HT1080 (cell line): ENCODE data around the gene BIRC6. TPM values are rescaled to one million over a fixed set of nuclear protein-coding genes. Genes with fewer than 3 reads are reported as not detected.
A peak's percentile ranks its signal among the peaks of the same experiment; 100 is the strongest.
"Not testable (repeated sequence)": the region's sequence is repeated elsewhere in the genome, so short reads cannot be mapped to it uniquely, and the experiment has no call there.

Experiments used
- DNase-seq: peaks from one replicate; pipeline ENCODE4 v3.0.0-alpha.2; 2015; ENCODE audit warnings: low read depth
- polyA plus RNA-seq, 2 experiments: library from polyadenylated mRNA; depleted of rRNA; stranded (reverse); fragments of >200 nt; gene quantifications; 2 replicates each; pipeline ENCODE4 v1.2.3, GENCODE V29; 2015
- total RNA-seq: library from RNA; depleted of rRNA; stranded (reverse); fragments of >200 nt; shearing (Covaris generic); gene quantifications from 2 replicates; pipeline ENCODE4 v1.2.3, GENCODE V29; 2014; rRNA removed

Gene BIRC6, protein sequence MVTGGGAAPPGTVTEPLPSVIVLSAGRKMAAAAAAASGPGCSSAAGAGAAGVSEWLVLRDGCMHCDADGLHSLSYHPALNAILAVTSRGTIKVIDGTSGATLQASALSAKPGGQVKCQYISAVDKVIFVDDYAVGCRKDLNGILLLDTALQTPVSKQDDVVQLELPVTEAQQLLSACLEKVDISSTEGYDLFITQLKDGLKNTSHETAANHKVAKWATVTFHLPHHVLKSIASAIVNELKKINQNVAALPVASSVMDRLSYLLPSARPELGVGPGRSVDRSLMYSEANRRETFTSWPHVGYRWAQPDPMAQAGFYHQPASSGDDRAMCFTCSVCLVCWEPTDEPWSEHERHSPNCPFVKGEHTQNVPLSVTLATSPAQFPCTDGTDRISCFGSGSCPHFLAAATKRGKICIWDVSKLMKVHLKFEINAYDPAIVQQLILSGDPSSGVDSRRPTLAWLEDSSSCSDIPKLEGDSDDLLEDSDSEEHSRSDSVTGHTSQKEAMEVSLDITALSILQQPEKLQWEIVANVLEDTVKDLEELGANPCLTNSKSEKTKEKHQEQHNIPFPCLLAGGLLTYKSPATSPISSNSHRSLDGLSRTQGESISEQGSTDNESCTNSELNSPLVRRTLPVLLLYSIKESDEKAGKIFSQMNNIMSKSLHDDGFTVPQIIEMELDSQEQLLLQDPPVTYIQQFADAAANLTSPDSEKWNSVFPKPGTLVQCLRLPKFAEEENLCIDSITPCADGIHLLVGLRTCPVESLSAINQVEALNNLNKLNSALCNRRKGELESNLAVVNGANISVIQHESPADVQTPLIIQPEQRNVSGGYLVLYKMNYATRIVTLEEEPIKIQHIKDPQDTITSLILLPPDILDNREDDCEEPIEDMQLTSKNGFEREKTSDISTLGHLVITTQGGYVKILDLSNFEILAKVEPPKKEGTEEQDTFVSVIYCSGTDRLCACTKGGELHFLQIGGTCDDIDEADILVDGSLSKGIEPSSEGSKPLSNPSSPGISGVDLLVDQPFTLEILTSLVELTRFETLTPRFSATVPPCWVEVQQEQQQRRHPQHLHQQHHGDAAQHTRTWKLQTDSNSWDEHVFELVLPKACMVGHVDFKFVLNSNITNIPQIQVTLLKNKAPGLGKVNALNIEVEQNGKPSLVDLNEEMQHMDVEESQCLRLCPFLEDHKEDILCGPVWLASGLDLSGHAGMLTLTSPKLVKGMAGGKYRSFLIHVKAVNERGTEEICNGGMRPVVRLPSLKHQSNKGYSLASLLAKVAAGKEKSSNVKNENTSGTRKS (N-terminal part only)
- 54.2 and 55.4 TPM in 2 replicates for total RNA-seq
- 20.2 and 23.2 TPM in 2 replicates for polyA plus RNA-seq (2015; cell fraction: cytosol; rRNA removed)
- polyA plus RNA-seq (2015; cell fraction: nucleus; rRNA removed) = 104 TPM in 2 replicates

DNA sequence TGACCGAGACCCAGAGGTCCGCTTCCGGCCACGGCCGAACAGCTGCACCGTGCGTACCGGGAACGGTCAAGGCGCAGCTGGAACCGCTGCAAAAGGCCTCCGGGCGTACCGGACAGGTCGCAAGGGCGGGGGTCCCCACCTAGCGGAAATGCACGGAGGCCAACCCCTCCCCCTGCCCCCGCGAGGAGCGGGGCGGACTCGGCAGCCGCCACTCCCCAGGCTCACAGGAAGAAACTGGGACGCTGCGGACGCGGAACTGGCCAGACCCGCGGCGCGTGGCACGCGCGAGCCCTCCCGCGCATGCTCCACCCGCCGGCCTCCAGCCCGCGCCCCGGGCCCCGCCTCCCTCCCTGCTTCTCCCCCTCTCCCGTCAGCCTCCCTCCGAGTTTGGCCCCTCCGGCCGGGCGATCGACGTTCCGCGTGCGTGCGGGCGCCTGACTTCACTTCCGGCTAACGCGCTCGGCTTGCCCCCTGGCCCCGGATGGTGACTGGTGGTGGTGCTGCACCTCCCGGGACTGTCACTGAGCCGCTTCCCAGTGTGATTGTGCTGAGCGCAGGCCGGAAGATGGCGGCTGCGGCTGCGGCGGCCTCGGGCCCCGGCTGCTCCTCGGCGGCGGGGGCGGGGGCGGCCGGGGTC lies at the start of gene BIRC6:
Gene BIRC6, plus strand, starts transcription at position 343 of the 637 bp plus-strand sequence. Its CDS starts 139 bp downstream, at position 482.
- peak; percentile 96 for DNase-seq

DNA sequence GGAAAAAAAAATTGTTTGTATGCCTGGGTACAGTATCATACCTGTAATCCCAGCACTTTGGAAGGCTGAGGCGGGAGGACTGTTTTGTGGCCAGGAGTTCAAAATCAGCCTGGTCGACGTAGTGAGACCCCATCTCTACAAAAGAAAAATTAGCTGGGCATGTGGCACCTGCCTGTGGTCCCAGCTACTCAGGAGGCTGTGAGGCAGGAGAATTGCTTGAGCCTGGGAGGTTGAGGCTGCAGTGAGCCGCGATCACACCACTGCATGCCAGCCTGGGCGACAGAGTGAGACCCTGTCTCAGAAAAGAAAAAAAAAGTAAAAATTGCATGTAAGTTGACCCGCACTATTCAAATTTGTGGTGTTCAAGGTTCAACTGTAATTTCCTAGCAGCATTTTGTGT lies 46.2 kb upstream of the BIRC6 start:
- DNase-seq = no peak

DNA sequence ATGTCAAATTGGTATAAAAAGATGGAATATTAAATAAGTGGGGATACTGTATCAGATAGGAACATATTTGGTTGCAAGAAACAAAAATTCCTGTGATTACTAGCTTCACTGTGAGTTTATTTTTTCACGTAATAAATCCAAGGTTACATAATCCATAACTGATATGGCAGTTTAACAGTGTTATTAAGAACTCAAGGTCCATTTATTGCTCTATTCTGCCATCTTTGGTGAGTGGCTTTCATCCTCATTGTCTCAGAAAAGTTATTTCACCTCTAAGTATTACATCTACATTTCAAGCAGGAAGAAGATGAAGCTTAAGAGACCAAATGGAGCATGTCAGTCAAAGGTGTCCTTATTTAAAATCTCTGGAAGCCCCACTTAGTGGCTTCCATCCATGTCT lies 41.9 kb upstream of the BIRC6 start:
- no peak for DNase-seq

DNA sequence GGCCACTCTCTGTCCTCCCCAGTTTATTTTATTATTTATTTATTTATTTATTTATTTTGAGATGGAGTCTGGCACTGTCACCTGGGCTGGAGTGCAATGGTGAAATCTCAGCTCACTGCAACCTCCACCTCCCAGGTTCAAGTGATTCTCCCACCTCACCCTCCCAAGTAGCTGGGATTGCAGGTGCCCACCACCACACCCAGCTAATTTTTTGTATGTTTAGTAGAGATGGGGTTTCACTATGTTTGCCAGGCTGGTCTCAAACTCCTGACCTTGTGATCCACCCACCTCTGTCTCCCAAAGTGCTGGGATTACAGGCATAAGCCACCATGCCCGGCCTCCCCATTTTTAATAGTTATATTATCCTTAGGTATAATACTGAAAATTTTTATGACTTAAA lies 28.1 kb upstream of the BIRC6 start:
- not testable (repeated sequence) for DNase-seq

DNA sequence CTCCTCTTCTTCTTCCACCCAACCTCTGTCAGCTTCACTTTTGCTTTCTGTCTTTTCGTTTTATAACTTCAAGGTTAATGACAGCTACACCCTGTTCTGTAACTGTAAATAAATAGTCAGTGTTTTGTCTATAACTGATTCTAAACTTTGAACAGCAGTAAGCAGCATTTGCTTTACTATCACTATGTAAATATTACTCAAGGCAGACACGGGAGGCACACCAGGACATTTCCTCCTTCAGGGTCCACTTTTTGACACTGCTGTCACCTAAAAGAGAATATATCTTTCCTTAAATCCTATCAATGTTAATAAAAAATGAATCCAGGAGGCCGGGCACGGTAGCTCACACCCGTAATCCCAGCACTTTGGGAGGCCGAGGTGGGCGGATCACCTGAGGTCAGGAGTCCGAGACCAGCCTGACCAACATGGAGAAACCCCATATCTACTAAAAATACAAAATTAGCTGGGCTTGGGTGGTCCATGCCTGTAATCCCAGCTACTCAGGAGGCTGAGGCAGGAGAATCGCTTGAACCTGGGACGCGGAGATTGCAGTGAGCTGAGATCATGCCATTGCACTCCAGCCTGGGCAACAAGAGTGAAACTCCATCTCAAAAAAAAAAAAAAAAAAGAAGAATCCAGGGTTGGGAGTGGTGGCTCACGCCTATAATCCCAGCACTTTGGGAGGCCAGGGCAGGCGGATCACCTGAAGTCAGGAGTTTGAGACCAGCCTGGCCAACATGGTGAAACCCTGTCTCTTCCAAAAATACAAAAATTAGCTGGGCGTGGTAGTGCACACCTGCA lies 27.4 kb upstream of the BIRC6 start:
- DNase-seq = not testable (repeated sequence)

DNA sequence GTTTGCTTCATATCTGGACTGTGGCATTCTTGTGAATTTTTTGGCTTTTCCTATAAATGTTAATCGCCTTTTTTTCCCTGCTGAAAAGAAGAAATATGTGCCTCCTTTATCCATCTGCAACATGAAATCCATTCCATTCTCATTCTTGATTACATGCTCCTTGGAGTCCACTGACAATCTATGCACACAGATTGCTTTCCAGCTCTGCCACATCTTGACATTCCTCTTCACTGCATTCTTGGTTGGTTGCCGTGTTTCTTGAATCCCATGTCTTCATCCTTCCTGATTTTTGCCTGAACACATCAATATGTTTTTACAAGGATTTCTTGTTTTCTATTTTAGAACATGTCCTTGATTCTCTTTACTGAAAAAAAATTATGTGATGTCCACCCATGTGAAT lies 26.7 kb upstream of the BIRC6 start:
- no peak for DNase-seq

DNA sequence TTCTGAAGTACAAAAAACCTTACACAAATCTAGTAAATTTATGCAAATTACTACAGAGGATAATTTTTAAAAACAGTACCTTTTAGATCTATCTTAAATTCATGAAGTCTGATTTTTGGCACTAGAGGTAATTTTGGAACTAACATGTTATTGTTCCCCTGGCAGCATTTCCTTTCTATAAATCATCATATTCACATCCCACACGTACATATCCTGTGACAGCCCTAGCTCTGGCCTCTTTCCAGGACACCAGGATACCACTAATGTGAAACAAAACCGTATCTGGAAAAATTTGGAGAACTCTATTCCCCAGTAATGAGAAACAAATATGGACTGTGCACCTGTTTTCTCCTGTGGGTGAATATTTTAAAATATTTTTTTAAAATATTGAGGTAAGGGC lies 14.0 kb upstream of the BIRC6 start:
- no peak for DNase-seq

DNA sequence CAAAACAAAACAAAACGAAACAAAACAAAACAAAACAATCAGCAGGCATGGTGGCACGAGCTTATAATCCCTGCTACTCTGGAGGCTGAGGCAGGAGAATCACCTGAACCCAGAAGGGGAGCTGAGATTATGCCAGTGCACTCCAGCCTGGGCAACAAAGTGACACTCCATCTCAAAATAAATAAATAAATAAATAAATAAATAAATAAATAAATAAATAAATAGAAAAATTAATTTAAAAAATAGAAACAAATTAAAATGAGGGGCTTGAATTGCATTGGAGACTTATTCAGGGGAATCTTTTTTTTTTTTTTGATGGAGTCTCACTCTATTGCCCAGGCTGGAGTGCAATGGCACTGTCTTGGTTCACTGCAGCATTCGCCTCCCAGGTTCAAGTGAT lies 6.0 kb upstream of the BIRC6 start:
- DNase-seq = not testable (repeated sequence)

DNA sequence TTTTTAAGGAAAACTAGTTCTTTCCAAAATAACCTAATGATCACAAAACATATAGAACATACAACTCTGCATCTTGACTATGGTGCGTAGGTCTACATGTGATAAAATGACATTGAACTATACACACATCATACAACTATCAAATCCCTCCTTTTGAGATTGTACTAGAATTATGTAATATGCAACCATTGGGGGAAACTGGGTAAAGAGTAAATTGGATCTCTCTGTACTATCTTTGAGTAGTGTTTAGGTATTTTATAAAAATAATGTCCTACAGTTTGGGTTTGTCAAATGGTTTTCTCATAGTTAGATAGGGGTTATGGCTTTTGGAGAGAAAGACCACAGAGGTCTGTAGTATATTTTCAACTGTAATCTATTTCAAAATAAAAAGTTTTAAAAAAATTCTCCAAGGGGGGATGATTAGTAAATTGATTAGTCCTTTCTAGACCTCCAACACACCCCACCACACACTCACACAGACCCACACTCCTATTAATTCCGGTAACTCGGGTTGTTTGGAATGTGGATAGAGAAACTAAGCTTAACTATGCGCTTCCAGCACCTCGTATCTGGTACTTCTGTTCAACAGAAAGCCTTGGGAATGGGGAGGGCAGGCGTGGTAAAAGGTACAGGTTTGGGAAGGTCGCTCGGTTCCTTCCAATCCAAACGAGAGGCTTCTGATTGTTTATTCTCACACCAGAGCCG lies 695 bp upstream of the BIRC6 start:
- DNase-seq = no peak

DNA sequence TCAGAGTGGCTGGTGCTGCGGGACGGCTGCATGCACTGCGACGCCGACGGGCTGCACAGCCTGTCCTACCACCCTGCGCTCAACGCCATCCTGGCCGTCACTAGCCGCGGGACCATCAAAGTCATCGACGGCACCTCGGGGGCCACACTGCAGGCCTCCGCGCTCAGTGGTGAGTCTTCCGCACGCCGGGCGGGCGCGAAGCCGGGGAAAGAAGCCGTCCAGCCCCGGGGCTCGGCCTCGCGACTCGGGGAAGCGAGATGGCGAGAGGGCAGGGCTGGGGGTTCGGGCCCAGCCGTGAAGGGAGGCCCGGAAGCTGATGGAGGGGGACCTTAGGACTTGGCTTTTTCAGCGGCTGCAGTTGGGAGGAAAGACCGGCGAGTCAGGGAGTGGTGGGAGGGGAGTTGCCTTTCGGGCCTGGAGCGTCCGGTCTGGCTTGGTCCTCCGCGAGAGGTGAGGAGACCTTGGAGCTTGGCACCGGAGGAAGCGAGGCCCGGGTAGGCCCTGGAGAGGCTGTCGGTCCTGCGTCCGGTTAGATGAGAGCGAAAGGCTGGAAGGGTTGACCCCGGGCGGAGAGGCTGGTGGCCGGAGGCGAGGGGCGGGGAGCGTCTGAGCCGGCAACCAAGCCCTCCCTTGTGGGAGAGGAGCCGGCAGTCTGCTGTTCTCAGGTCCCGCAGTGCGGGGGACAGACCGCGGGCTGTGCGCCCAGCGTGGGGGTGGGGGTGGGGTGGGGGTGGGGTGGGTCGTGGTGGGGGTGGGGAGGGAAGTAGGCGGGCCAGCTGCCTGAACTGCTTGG lies 691 bp downstream of the BIRC6 start:
- DNase-seq = no peak

DNA sequence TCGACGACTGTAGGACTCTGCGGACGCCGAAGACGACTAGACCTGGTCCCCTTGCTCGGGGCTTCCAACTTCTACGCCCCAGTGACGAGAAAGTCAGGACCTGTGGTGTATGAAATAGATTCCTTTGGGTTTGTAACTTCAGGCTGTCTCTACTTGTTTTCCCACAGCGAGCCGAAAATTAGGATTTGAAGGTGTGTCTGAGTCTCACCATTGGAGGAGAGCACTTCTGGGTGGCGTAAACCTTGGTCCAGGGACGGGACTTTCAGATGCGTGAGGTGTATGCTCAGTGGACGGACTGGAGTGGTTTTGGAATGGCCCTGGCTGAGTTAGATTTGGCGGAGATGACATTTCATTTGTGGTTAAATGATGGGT lies 1.3 kb downstream of the BIRC6 start:
- peak; percentile 11 for DNase-seq

DNA sequence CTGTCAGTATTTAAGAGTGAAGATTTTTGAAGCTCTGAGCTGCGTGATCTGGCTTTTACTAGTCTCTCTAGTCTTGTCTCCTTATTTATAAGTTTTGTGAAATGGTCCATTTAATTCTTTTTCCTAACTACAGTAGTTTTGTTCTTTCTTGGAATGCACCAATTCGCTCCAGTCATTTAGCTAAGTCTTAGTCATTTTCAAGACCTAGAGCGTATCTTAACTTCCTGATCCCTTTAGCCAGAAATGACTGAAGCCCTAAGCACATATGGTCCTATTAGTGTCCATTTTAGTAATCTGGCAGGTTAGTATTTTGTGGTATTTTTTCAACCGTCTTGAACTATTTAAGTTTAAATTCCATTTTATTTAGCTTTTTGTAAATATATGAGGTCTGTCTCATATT lies 3.6 kb downstream of the BIRC6 start:
- DNase-seq = no peak

DNA sequence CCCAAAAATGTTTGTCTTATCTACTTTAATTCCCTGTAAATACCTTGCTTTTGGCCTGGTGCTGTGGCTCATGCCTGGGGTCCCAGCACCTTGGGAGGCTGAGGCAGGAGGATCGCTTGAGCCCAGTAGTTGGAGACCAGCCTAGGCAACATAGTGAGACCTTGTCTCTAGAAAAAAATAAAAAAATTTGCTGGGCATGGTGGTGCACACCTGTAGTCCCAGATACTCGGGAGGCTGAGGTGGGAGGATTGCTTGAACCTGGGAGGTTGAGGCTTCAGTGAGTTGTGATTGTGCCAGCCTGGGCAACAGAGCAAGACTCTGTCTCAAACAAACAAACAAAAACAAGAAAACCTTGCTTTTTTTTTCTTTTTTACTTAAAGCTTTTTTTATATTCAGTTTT lies 6.2 kb downstream of the BIRC6 start:
- DNase-seq = not testable (repeated sequence)

DNA sequence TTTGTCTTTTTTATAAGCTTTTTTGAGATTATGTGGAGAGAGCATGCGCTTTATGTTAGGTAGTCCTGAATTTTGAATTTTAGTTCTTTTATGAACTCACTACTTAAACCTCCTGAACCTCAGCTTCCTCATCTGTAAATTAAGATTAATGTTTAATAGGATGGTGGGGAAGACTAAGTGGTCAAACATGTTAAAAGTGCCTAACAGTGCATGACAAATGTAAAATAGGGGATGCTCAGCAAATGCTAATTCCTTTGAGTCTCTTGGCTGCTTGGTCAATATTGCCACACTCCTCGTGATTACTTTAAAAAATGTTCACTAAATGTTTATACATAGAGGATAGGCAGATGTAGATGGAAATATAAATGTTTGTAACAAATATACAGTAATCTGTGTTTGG lies 6.8 kb downstream of the BIRC6 start:
- DNase-seq = no peak

DNA sequence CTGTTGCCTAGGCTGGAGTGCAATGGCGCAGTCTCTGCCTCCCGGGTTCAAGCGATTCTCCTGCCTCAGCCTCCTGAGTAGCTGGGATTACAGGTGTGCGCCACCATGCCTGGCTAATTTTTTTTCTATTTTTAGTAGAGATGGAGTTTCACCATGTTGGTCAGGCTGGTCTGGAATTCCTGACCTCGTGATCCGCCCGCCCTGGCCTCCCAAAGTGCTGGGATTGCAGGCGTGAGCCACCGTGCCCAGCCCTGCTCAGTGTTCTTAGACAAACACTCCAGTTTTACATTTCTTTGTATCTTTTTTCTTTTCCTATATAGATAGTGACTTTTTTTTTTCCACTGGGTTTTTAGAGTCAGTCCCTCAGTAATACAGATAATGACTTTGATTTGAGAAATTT lies 7.5 kb downstream of the BIRC6 start:
- DNase-seq = not testable (repeated sequence)

DNA sequence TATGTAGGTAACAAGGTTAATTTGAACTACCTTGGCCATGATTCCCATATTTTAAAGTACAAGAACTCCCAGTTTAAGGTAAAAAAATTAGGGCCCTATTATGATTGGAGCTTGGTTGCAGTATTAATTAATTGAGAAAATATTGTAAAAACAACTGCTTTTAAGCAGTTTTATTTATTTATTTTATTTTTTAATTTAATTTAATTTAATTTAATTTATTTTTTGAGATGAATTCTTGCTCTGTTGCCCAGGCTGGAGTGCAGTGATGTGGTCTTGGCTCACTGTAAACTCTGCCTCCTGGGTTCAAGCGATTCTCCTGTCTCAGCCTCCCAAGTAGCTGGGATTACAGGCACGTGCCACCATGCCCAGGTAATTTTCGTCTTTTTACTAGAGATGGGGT lies 8.9 kb downstream of the BIRC6 start:
- not testable (repeated sequence) for DNase-seq

DNA sequence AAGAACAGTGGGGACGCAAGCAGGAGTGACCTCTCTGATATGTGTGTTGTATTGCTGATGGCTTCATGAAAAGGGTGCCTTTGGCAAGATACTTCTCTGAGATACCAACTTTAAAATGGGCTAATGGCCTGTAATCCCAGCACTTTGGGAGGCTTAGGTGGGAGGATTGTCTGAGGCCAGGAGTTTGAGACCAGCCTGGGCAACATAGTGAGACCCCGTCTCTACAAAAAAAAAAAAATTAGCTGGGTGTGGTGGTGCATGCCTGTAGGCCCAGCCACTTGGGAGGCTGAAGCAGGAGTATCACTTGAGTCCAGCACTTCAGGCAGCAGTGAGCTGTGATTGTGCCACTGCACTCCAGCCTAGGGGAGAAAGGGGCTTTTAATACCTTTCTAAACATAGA lies 9.8 kb downstream of the BIRC6 start:
- DNase-seq = no peak

DNA sequence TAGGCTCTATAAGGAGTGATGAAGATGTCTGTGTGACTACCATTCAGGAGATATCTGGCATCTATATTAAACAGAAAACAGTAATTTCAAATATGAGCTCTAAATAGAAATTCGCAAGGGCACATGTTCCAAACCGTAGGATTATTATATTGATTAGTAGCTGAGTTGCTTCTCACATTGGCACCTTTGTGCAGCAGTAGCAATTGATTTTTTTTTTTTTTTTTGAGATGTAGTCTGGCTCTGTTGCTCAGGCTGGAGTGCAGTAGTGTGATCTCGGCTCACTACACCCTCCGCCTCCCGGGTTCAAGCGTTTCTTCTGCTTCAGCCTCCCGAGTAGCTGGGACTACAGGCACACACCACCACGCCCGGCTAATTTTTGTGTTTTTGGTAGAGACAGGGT lies 12.4 kb downstream of the BIRC6 start:
- no peak for DNase-seq

DNA sequence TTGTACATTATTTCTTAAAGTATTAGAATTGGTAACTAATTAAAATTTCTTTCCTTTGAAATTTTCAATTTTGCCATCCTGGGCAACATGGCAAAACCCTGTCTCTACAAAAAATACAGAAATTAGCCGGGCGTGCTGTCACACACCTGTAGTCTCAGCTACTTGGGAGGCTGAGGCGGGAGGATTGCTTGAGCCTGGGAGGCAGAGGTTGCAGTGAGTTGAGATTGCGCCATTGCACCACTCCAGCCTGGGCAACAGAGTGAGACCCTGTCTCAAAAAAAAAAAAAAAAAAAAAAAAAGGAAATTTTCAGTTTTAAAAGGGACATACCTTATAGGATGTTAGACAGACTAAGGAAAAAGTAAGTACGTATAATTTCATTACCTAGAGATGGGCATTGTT lies 14.1 kb downstream of the BIRC6 start:
- DNase-seq = not testable (repeated sequence)
